SHP77 (cell line): Measurements from ENCODE around the gene CNTNAP5.

ENCODE experiments used
- DNase-seq, 2 experiments: peaks; one replicate each; lab custom pipeline; 2025; lab: John Stamatoyannopoulos, UW

The CNTNAP5 gene

DNA sequence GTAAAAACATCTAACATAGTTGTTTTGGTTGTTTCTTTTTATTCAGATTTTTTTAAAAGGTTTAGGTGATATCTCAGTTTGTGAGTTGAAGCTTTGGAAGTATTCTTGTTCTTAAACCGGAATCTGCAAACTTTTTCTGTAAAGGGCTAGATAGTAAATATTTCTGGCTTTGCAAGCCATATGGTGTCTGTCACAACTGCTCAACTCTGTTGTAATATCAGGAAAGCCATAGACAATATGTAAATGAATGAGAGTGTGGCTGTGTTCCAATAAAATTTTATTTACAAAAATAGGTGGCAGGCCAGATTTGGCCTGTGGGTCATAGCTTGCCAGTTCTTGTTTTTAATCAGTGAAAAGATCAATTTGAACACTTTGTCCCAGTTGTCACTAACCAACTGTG, 134.1 kb downstream of the CNTNAP5 start:
- DNase-seq, result no peak

DNA sequence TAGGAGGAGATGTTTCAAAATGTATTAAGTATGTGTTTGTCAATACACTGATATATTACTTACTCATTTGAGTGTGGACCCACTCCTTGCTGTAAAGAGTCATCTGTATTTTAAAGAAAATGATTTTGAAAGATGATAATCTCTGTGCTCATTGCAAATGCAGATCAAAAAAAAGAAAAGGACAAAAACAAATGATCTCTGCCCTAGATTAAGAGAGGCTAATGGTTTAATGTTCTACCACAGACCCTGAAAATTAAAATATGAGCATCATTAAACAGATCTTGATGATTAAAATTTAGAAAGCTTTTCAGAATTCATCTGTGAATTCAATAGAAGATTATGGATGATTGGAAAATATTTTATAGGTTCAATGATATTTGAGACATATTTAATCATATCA, 136.5 kb downstream of the CNTNAP5 start:
- no peak for DNase-seq

DNA sequence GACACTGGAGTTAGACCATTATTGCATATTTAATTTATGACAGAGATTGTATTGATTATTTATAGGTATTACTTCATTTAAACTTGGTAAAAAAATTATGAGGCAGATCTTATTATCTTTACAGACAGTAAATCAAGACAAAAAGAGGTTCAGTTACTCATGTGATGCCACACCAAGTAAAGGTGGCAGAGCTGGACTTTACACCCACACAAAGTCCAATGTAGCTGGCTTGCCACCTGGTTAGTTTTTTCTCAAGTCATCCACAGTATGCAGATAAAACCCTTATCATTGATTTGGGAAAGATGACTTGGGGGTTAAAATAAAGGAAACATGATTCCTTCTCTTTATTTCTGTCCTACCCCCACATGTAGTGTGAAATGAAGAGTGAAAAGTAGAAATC, 137.2 kb downstream of the CNTNAP5 start:
- DNase-seq, result no peak

GRCh38 chr2:124163840-124164239, 138.8 kb downstream of the CNTNAP5 start:
- no peak for DNase-seq

DNA sequence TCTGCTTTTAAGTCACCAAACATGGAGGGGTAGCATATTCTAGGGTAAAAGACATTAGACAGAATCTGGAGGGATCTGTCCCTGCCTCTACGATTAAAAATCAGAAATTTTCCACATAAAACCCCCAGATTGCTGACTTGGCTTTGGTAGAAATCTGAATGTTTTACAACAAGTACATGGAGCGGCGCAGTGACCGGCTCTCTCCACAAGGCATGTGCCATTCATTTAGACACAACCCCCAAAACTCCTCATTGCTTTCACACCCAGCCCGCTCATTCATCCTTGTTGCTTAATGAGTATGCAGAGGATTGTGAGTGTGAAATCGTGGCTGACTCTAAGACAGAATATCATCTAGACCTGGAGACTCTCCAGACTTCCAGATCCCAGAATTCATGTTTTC, 140.6 kb downstream of the CNTNAP5 start:
- DNase-seq, result no peak

- DNase-seq, result no peak
Measured at GRCh38 chr2:124171472-124172063, 146.5 kb downstream of the CNTNAP5 start.

DNA sequence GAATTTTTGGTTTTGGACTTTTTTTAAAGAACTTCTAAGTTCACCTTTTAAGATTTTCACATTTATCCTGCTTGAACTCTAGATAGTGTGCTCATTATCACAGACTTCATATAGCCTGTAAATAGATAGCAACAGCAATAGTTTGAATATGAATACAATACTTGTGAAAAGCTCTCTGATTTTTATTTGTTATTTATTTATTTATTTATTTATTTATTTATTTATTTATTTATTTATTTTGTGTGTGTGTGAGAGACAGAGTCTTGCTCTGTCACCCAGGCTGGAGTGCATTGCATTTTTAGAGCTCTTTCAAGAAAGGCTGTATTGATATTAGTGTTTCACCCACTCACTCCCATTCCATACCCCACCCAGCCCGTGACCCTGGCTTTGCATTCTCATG, 153.6 kb downstream of the CNTNAP5 start:
- no peak for DNase-seq

- no peak for DNase-seq
Measured at GRCh38 chr2:124180635-124181034, 155.5 kb downstream of the CNTNAP5 start.

GRCh38 chr2:124186801-124187200, 161.7 kb downstream of the CNTNAP5 start:
- no peak for DNase-seq

GRCh38 chr2:124187948-124188347, 162.9 kb downstream of the CNTNAP5 start:
- DNase-seq, result no peak

DNA sequence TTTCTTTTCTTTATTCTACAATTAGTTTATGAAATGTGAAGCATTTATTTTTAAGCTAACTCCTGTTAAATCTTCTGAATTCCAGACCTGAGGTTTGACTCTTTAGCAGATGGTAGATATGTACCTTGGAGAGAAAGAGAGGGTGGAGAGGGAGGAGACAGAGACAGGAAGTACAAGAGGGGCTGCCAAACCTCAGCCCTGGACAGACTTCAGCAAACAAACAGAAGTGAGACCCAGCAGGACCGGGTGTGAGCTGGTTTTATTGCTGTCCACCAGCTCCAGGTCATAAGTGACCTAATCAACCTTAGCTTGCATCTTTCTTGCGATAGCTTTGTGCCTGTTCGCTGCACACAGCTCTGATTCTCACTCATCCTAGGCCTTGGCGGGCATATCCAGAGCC, 168.6 kb downstream of the CNTNAP5 start:
- peak; percentile 26 to 49 for DNase-seq

DNA sequence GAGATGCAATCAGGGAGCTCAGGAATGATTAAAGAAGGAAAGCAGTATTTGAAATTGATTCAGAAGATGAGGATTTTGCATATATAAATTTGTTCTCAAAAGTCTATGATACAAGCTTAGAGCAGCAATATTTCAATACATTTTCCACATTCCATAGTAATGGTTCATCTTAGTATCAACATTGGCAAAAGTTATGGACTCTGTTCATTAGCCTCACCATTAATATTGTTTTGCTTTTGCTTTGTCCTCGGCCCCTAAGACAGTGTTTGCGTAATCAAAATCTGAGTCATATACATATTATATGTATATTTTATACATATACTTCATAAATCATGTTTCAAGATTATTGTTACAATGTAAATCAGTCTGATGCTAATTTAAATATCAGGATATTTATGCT, 176.6 kb downstream of the CNTNAP5 start:
- DNase-seq, result no peak

DNA sequence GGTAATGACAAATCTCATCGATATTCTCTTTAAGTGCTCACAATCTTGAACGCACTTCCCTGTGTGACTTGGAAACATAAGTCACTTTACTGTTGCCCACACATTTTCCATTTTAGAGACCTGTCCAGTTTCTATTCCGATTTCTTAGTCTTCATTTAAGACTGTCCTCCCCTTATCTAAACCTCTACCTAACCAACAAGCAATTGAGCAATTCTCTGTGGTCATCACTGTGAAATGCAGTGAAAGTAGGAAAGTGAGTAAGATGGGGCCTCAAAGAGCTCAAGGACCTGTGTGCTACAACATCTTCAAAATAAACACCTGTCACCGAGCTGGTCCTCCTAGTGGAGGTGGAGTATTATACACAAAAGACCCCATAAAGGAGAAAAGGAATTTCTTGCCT, 184.4 kb downstream of the CNTNAP5 start:
- DNase-seq, result no peak

DNA sequence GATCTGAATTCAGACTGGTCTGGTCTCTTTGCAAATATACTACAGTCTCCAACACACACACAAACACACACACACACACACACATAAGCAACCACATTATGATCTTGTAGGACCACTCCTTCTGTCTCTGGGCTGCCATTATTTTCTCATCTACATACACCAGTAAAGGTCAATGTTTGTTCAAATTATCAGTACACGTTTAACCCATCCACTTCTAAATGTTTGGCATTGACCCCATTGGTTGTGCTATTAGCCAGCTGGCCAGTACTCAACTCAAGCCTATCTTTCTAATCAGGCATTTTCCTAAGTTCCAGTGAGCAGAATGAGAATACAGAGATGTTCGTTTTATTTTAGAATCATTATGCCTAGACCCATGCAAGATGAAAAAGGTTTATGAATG, 186.4 kb downstream of the CNTNAP5 start:
- no peak for DNase-seq

GRCh38 chr2:124213977-124214587, 189.0 kb downstream of the CNTNAP5 start:
- no peak for DNase-seq

DNA sequence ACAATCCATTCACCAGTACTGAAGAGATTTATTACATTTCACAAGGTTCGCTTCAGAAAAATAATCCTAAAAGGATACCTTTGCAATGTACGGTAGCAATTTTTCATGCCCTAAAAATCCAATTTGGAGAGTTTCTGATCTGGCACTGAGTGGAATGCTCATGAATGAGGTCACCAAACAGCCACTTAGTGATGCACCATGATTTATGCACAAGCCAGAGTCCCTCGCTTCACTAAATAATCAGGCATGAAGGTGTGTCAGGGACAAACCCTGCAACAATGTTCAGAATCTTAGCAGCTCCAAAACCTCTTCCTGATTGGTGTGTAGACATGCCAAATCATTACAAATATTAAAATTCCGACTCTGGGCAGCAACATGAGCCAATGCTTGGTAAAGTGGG, 221.1 kb downstream of the CNTNAP5 start:
- DNase-seq, result no peak

DNA sequence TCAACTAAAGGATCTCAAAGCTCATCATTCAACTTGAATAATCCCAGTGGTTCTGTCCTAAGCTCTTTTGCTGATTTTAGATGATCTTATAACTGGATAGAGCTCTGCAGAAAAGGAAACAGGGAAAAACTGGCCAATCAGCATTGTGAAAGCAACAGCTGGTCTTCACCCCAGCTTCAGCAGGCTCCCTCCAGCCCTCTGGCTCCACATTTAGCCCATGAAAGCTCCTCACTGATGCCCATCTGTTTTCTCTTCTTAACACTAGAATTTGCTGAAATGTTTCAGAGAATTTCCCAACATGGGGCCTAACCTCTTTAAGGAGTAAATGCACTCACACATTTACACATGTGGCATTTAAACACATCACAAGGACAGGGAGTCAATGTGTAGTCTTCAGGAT, 223.3 kb downstream of the CNTNAP5 start:
- no peak for DNase-seq

DNA sequence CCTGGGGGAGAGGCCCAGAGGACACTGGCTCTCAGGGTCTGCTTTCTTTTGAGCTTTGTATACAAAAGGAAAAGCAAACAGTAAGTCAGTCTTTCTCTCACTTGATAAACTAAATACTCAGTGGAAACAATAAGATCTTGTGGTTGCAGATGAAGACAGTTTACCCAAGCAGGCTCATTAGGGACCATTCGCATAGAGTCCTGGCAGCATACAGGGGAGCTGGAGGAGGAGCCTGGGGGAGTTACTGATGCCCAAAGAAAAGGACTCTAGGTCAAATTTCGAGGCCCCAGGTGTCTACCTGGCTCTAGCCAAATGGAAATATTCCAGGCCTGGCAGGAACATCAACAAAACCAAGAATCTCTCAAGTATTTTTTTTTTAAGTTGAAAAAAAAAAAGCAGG, 225.3 kb downstream of the CNTNAP5 start:
- no peak for DNase-seq

- no peak for DNase-seq
Measured at GRCh38 chr2:124254621-124255020, 229.5 kb downstream of the CNTNAP5 start.

- DNase-seq, result no peak
Measured at GRCh38 chr2:124257120-124257519, 232.0 kb downstream of the CNTNAP5 start.

DNA sequence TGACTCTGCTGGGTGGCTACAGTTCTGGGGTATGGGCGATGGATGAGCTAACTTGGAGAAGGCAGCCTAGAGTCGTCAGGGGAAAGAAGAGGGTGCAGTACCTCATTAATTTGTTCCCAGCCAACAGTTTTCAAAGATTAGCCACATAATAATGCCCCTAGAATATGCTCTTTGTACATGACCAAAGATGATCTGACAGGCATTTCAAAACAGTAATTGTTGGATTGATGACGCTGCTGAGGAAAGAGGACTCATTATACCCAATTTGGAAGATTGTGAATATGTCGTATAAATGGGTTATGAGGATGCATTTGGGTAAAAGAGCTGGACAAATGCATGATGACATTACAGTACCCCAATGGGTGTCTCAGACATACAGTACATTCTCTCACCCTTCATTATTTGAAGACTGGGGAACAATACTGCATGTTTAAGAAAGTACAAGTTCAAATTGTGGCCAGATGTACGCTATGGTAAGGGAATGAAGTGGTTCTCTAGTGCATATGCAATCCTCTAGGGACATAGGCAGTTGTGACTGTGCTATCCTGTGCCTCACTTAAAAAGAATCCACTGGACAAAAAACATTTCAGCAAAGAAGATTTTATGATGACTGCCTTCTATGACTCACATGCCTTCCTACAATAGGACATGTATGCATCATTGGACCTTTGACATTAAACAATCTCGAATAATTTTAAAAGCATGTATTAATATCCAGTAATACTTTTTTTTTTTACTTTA, 233.2 kb downstream of the CNTNAP5 start:
- no peak for DNase-seq

- DNase-seq, result no peak
Measured at GRCh38 chr2:124261456-124261855, 236.4 kb downstream of the CNTNAP5 start.

DNA sequence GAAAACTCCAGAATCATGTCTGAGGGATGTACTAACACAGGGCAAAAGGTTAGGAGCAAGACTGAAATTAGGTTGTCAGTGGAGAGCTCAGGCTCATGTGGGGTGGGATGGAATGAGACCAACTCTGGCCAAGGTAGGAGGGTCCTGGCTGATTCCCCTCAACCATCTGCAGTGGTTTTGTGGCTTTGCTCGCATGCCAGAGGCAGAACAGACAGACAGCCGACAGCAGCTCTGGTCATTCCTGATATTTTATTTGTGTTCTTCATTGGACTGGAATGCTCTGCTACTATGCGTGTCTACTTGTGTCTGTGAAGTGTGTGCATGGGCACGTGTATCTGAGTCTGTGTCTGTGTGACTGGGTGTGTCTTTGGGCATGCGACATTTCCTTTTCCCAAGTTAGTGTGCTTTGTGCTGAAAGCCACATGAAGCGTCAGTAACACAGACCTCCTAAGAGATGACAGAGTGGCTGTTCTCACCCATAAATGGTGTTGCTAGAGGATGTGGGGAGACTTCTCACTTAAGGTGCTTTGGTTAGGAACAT, 239.5 kb downstream of the CNTNAP5 start:
- no peak for DNase-seq
